Large intestine (tissue), 3 donors: ENCODE data around the gene CAPZA1. TPM values are rescaled to one million over a fixed set of nuclear protein-coding genes. Genes with fewer than 3 reads are reported as not detected.

Experiments
- DNase-seq, 2 donors: peaks; one replicate each; pipeline versions ENCODE4 v3.0.0 to v3.0.0-alpha.2; 2013
- H3K27ac ChIP-seq: one replicate; pipeline ENCODE4 v1.5.1; 2013; ENCODE audit warnings: low read length
- H3K27me3 ChIP-seq: 2 replicates; pipeline ENCODE4 v1.6.1; 2013; ENCODE audit warnings: low read length; ENCODE audit not compliant: control insufficient read depth, insufficient read depth
- H3K36me3 ChIP-seq: 2 replicates; pipeline ENCODE4 v1.6.1; 2013; ENCODE audit warnings: low read length; ENCODE audit not compliant: control insufficient read depth, insufficient read depth
- H3K4me1 ChIP-seq: one replicate; pipeline ENCODE4 v1.6.1; 2013; ENCODE audit warnings: low read length; ENCODE audit not compliant: control insufficient read depth, insufficient read depth
- H3K4me3 ChIP-seq: one replicate; pipeline ENCODE4 v1.5.1; 2013; ENCODE audit warnings: low read length
- H3K9me3 ChIP-seq: one replicate; pipeline ENCODE4 v1.6.1; 2013; ENCODE audit warnings: mild to moderate bottlenecking, low read depth, low read length, moderate library complexity; ENCODE audit not compliant: control insufficient read depth
- WGBS: methylation state at CpG from one replicate; pipeline ENCODE4 v1.1.5; 2013; ENCODE audit warnings: low lambda C conversion rate; ENCODE audit not compliant: insufficient coverage; 5-methylcytosine and 5-hydroxymethylcytosine counted together
- polyA plus RNA-seq: library from polyadenylated mRNA; unstranded; fragments of 120-200 nt; gene quantifications from one replicate; pipeline ENCODE4 v1.2.1, GENCODE V29; 2013

CAPZA1 gene
- polyA plus RNA-seq, 1 donor = 110 TPM

DNA sequence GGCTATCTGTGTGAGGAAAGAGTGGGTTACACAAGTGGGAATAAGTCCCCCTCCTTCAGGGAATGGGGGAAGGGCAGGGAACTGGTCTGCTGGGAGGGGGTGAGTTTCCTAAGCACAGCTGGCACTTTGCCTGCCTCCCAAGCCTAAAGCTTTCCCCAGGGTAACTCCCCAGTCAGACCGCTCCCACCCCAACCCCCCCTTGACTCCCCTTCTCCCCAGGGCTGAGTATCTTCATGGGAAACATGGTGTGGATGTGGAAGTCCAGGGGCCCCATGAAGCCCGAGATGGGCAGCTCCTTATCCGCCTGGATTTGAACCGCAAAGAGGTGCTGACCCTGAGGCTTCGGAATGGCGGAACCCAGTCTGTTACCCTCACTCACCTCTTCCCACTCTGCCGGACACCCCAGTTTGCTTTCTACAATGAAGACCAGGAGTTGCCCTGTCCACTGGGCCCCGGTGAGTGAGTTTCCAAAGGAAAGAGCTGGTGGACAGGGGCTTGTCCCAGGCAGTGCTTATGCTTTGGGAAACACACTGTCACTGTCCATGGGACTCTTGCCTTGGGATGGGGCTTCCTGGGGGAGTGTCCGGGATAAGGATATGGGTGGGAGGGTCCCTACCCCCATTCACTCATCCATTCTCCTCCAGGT lies 69.7 kb downstream of the CAPZA1 start:
- H3K27me3 ChIP-seq = no peaks in the 10 kb centered on the region

DNA sequence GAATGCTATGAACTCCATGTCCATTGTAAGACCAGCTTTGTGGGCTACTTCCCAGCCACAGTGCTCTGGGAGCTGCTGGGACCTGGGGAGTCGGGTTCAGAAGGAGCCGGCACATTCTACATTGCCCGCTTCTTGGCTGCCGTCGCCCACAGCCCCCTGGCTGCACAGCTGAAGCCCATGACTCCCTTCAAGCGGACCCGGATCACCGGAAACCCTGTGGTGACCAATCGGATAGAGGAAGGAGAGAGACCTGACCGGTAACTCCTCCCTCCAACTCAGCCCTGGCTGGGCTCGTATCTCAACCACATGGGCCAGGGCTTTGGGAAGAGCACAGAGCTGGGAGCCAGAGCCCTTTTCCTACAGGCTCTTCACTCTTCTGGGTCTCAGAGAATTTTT lies 70.2 kb downstream of the CAPZA1 start:
- H3K4me1 ChIP-seq = no peaks in the 10 kb centered on the region
- no CpG with 5 or more reads among the region's 11 CpGs for WGBS
- H3K36me3 ChIP-seq = peaks cover 64% of the 10 kb centered on the region
- no peak overlapping the region for H3K27ac ChIP-seq
- no peaks in the 10 kb centered on the region for H3K9me3 ChIP-seq
- DNase-seq = no peak
- H3K27me3 ChIP-seq = no peaks in the 10 kb centered on the region
- no peak overlapping the region for H3K4me3 ChIP-seq

More for the DNA sequence above, 69.7 kb downstream of the CAPZA1 start:
- H3K4me3 ChIP-seq = no peak overlapping the region
- DNase-seq = no peak
- no peak overlapping the region for H3K27ac ChIP-seq
- H3K36me3 ChIP-seq = peaks cover 59% of the 10 kb centered on the region
- no CpG with 5 or more reads among the region's 9 CpGs for WGBS
- H3K9me3 ChIP-seq = no peaks in the 10 kb centered on the region
- H3K4me1 ChIP-seq = no peaks in the 10 kb centered on the region

DNA sequence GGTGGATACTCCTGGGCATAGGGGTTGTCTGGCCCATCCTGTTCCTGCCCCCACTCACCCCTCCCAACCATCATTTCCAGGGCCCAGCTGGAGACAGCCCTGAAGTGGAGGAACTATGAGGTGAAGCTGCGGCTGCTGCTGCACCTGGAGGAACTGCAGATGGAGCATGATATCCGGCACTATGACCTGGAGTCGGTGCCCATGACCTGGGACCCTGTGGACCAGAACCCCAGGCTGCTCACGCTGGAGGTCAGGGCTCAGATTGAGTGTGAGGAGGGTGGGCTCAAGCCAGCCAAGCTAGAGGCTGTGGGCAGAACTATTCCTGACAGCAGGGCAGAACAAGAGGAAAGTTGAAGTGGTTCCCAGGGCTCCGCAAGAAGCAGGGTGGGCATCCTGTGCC lies 73.0 kb downstream of the CAPZA1 start:
- peaks cover 87% of the 10 kb centered on the region for H3K36me3 ChIP-seq
- no peak overlapping the region for H3K4me3 ChIP-seq
- H3K4me1 ChIP-seq = peaks cover 10% of the 10 kb centered on the region
- WGBS = no CpG with 5 or more reads among the region's 5 CpGs
- DNase-seq = no peak
- no peaks in the 10 kb centered on the region for H3K9me3 ChIP-seq
- H3K27me3 ChIP-seq = no peaks in the 10 kb centered on the region
- no peak overlapping the region for H3K27ac ChIP-seq

DNA sequence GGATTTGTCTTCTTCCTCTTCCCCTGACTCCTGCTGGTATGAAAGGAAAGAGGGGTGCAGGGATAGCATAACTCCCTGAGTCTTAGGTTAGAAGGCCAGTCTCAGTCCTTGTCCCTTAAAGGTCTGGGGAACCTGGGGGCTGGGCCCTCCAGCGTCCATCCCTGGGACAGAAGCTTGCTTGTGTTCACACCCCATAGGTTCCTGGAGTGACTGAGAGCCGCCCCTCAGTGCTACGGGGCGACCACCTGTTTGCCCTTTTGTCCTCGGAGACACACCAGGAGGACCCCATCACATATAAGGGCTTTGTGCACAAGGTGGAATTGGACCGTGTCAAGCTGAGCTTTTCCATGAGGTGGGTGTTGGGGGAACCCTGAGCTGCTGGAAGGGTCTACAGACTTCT lies 74.2 kb downstream of the CAPZA1 start:
- no CpG with 5 or more reads among the region's 6 CpGs for WGBS
- no peak for DNase-seq

DNA sequence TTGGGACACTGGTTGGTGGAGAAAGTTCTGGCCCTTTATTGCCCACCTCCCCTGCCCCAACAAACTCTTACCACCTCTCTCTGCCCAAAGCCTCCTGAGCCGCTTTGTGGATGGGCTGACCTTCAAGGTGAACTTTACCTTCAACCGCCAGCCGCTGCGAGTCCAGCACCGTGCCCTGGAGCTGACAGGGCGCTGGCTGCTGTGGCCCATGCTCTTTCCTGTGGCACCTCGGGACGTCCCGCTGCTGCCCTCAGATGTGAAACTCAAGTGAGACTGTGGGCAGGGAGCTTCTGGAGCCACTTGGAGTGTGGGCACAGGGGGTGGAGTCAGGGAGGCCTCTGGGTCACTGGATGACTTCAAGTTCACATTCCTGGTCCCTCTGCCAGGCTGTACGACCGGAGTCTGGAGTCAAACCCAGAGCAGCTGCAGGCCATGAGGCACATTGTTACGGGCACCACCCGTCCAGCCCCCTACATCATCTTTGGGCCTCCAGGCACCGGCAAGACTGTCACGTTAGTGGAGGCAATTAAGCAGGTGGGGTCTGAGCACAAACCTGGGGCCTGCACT lies 74.8 kb downstream of the CAPZA1 start:
- H3K36me3 ChIP-seq = peaks cover 83% of the 10 kb centered on the region
- peaks cover 25% of the 10 kb centered on the region for H3K4me1 ChIP-seq
- no peak for DNase-seq
- H3K27me3 ChIP-seq = no peaks in the 10 kb centered on the region
- H3K27ac ChIP-seq = no peak overlapping the region
- WGBS = no CpG with 5 or more reads among the region's 15 CpGs
- H3K9me3 ChIP-seq = no peaks in the 10 kb centered on the region
- H3K4me3 ChIP-seq = no peak overlapping the region

More for the DNA sequence above, 74.2 kb downstream of the CAPZA1 start:
- Histone ChIP-seq H3K4me3 (no peak overlapping the region), H3K36me3 (peaks cover 87% of the 10 kb centered on the region), H3K27me3 (no peaks in the 10 kb centered on the region), H3K27ac (no peak overlapping the region), H3K4me1 (peaks cover 21% of the 10 kb centered on the region), H3K9me3 (no peaks in the 10 kb centered on the region)

DNA sequence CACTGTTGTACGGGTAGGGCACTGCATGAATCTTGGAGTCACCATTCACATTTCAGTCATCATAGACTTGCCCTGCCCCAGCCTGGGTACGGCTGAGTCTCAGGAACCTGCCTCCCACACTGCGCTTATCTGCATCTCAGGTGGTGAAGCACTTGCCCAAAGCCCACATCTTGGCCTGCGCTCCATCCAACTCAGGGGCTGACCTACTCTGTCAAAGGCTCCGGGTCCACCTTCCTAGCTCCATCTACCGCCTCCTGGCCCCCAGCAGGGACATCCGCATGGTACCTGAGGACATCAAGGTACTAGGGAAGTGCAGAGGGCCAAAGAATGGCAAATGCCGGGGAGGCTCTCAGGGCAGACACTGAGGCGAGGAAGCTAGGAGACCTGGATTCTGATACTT lies 75.6 kb downstream of the CAPZA1 start:
- no peak overlapping the region for H3K4me3 ChIP-seq
- no peaks in the 10 kb centered on the region for H3K9me3 ChIP-seq
- H3K4me1 ChIP-seq = peaks cover 34% of the 10 kb centered on the region
- H3K27ac ChIP-seq = no peak overlapping the region
- no peak for DNase-seq
- no peaks in the 10 kb centered on the region for H3K27me3 ChIP-seq
- H3K36me3 ChIP-seq = peaks cover 84% of the 10 kb centered on the region
- no CpG with 5 or more reads among the region's 9 CpGs for WGBS

DNA sequence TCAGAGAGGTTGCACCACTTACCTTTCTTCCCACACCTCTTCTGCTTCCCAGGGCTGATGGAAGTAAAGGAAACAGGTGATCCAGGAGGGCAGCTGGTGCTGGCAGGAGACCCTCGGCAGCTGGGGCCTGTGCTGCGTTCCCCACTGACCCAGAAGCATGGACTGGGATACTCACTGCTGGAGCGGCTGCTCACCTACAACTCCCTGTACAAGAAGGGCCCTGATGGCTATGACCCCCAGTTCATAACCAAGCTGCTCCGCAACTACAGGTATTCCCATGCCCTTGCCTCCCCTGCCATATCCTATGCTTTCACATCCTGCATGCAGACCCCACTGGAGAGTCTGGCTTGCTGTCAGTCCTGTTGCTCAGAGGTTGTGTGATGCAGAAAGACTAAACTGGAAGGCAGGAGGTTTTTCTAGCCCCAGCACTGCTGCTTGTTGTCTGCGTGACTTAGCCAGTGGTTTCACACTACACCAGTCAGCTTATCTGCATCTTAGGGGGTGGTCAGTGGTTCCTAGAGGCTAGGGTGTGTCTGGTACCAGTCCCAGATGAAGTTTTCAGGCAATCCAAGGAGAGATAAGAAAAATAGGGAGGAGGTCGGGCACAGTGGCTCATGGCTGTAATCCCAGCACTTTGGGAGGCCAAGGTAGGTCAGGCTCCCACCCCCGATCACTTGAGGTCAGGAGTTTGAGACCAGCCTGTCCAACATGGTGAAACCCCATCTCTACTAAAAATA lies 77.1 kb downstream of the CAPZA1 start:
- Histone ChIP-seq H3K36me3 (peaks cover 89% of the 10 kb centered on the region), H3K9me3 (no peaks in the 10 kb centered on the region), H3K27me3 (no peaks in the 10 kb centered on the region), H3K4me1 (peaks cover 48% of the 10 kb centered on the region), H3K4me3 (no peak overlapping the region), H3K27ac (peak overlapping the region; percentile 97)
- 100% methylated on average over 1 of the region's 7 CpGs for WGBS
- DNase-seq = no peak

DNA sequence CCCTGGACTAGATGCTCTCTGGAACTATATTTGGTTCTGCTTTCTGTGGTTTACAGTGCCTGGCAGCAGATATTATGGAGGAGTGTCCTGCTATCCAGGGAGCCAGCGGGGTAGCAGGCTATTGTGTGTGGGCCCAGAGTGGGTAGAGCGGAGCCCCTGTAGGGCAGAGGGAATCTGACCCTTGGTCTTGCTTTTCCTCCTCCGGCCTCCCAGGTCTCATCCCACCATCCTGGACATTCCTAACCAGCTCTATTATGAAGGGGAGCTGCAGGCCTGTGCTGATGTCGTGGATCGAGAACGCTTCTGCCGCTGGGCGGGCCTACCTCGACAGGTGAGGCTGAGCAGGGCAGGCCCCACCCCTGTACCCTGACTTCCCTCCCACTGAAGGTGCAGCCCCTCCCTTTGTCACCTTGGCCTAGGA lies 78.2 kb downstream of the CAPZA1 start:
- peak overlapping the region; percentile 97 for H3K27ac ChIP-seq
- WGBS = no CpG with 5 or more reads among the region's 9 CpGs
- no peaks in the 10 kb centered on the region for H3K27me3 ChIP-seq
- H3K4me1 ChIP-seq = peaks cover 59% of the 10 kb centered on the region
- H3K9me3 ChIP-seq = no peaks in the 10 kb centered on the region
- DNase-seq = no peak
- H3K4me3 ChIP-seq = no peak overlapping the region
- H3K36me3 ChIP-seq = peaks cover 89% of the 10 kb centered on the region

DNA sequence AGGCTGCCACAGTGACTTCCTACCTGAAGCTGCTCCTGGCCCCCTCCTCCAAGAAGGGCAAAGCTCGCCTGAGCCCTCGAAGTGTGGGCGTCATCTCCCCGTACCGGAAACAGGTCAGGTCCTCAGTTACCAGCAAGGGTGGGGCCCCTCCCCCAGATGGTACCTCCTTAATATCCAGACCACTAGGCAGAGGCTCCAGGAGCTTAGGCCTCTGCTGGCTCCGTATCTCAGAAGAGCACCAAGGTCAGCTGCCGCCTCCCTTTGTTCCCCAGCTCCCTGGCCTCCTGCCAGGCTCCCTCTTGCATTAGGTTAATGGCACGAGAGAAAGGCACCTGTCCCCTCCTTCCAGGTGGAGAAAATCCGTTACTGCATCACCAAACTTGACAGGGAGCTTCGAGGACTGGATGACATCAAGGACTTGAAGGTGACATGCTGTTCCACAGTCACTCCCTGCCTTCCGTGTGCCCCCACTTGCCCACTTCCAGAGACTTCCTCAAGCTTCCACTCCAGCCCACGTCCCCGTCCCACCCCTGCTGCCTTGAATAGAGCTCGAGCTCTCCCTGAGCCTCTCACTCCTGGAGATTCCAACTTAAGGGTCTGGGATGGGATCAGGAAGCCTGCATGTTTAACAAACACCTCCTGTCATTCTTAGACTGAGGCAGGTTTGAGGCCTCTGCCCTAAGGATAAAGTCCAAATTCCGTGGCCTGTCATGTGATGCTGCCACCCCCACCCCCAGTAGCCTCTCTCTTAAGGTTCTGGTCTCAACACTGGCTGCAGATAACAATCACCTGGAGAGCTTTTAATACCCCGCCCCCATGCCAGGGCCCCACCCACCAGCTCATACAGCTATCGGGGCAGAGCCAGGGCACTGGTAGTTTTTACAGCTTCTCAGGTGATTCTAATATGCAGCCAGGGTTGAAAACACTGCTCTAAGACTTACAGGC lies 79.0 kb downstream of the CAPZA1 start:
- Histone ChIP-seq H3K27ac (peak overlapping the region; percentile 98), H3K4me3 (peak overlapping the region; percentile 2), H3K36me3 (peaks cover 87% of the 10 kb centered on the region), H3K27me3 (no peaks in the 10 kb centered on the region), H3K4me1 (peaks cover 66% of the 10 kb centered on the region), H3K9me3 (no peaks in the 10 kb centered on the region)
- WGBS = no CpG with 5 or more reads among the region's 17 CpGs
- peak; percentile 95 to 98 for DNase-seq
